ENCODE results near the gene PAQR7.

Gene PAQR7

GRCh38 chr1:25875154-25875855 is at the start of gene PAQR7:
Gene PAQR7 (minus strand): TSS chr1:25875708. CDS start chr1:25863839, 11,869 bp downstream.
- DNase-seq, result peak; percentile 18 to 29

- DNase-seq, result peak in 1 of 2 donors; percentile 47
These were observed 48.9 kb upstream of the PAQR7 start for GRCh38 chr1:25924454-25924853.

GRCh38 chr1:25922971-25923552 is 47.6 kb upstream of the PAQR7 start:
- DNase-seq, result peak; percentile 50

DNA sequence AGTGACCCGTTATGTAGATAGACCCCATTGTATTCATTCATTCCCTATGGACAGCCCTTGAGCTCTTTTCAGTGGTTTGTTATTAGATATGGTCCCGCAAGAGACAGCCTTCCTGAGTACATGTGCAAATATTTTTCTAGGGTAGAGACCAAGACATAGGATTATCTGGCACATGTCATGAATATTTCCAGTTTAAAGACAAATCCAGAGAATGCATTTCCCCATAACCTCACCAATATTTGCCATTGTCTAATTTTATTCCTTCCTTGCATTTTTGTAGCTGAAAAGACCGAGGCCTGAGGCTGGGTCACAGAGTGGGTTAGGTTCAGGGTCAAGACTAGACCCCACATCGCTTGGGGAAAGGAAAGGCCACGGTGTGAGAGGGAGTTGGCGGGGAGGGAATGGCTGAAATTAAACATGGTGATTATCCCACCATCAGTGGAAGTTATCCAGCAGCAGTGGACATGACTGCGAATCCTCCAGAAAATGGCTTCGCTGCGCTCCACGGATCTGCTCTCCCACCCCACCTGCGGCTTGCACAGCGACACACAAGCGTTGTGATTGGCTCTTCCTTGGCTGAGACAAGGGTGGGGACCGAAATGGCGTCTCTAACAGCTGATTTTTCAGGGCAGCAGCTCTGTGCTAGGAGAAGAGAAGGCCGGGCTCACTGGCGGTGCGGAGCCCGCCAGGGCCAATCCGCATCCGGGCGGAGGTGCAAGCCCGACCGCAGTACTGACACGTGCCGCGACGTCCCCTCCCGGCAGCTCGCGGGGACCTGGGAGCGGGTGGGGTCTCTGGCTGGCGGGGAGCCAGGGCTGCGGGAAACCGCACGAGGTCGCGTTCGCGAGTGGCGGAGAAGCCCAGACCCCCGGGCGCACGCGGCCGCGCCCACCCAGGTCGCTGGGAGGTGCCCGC is 46.8 kb upstream of the PAQR7 start:
- no peak for DNase-seq

GRCh38 chr1:25918615-25919014 is 43.1 kb upstream of the PAQR7 start:
- DNase-seq, result no peak

DNA sequence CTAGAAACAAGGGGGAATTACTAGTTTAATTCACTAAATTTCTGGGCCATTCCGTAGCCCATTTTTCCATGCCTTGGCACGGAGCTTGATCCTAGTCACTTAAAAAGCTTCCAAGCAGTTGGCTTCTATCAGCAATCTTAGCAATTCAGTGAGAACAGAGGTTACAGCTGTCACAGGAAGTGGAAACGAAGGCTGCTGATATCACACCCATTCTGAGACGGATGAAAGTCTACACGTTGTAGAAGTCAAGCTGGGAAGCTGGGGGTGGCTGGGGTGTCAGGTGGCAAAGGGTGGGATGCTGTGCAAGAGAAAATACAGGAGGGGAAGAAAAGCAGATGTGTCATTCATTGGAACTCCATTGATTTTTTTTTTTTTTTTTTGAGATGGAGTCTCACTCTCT is 42.5 kb upstream of the PAQR7 start:
- no peak for DNase-seq

GRCh38 chr1:25916460-25916859 is 41.0 kb upstream of the PAQR7 start:
- DNase-seq, result no peak

- DNase-seq, result no peak
These were observed 38.8 kb upstream of the PAQR7 start for GRCh38 chr1:25914074-25914995.

GRCh38 chr1:25913206-25913605 is 37.7 kb upstream of the PAQR7 start:
- peak in 1 of 2 donors; percentile 59 for DNase-seq

DNA sequence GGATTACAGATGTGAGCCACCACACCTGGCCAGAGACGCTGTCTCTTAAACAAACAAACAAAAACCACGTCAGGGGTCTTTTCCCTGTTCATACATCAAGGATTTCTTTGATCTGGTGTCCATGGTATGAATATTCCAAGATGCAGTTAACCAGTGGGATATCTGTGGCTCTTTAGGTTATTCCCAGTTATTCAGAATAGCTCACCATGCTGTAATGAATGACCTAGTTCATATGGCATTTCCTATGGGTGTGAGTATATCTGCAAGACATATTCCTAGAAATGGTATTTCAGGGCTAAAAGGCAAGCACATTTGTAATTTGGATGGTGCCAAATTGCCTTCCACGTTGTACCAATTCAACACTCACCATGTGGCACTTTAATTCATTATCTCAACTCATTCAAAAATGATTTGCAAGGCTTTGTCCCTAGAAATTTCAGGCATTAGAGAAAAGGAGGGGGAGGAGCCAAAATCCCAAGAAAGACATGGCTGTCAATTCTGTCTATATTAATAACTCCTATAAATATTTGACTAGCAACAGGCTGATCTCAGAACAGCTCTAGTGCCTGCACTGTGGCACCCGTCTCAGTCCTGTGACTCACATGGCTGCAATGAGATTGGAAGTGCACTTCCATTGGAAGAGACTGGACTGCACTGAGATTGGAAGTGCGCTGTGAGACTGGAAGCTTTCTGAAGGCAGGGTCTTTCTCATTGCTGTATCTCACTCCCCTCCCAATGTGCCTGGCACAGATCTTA is 36.7 kb upstream of the PAQR7 start:
- no peak for DNase-seq

- no peak for DNase-seq
These were observed 35.7 kb upstream of the PAQR7 start for GRCh38 chr1:25911162-25911561.

DNA sequence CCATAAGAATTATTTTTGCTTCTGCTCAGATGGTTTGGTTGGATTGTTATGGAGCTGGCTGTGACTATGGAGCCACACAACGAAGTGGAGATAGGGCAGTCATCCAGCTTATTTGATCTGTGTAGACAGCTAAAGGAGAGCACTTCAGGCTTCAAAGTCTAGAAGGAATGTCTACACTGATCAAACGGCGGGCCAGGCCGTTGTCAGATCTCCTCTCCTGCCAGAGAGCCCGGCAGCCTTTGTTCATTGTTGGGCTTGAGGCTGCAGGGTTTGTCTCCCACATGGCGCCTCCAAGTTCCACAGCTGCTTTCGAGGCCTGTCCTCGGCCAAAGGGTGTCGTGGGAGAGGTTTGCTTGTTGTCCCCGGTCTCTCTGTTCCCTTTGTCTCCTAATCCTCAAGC is 33.5 kb upstream of the PAQR7 start:
- DNase-seq, result no peak

DNA sequence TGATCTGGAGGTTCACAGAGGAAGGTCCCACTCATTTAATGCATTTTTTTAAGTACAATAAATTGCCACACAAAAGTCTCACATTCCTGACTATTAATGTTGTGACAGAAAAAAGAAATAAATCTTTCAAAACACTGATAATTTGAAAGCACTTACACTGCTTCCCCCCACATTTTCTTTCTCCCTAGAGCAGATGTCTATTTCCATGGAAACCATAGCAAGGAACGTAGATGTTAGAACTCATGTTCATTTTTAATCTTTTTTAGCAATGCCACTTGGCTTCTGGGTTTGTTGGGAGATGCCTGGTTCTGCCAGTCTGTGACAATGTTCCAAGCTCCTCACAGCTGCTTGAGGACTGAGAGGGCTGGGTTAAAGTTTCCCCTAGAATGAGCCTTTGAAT is 32.7 kb upstream of the PAQR7 start:
- no peak for DNase-seq

GRCh38 chr1:25907601-25908000 is 32.1 kb upstream of the PAQR7 start:
- DNase-seq, result no peak

DNA sequence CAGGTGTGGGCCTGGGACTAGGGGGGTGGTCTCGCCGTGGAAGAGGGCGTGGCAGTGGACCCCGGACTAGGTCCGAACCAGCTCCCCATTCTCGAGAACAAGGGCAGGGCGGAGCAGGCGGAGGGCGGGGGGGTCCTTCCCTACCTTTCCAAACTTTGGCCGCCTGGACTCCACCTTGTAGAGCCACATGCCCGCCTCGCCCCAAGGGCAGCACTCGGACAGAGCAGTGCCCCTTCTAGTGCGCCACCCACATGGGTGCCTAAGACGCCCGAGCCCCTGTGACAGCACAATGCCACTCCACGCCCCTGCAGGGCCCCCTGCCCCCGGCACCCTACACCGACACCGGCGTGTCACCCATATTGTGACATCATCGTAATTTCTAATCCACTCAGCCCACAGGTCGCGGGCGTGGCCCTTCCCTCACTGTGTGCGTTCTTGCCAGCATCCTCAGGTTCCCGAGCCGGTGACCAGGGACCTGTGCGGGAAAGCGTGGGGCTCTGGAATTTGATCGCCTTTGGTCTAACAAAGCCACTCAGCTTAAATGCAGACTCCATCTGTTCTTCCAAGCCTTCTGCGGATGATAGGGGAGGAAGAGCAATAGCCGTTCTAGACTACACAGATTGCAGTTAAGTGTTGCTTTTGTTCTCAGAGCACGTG is 31.3 kb upstream of the PAQR7 start:
- DNase-seq, result no peak

- DNase-seq, result peak in 1 of 2 donors; percentile 61
These were observed 30.5 kb upstream of the PAQR7 start, which contains the start of gene STMN1 for GRCh38 chr1:25905680-25906643. Gene STMN1 (minus strand): TSS chr1:25906419. CDS start chr1:25904676, 1,743 bp downstream.

DNA sequence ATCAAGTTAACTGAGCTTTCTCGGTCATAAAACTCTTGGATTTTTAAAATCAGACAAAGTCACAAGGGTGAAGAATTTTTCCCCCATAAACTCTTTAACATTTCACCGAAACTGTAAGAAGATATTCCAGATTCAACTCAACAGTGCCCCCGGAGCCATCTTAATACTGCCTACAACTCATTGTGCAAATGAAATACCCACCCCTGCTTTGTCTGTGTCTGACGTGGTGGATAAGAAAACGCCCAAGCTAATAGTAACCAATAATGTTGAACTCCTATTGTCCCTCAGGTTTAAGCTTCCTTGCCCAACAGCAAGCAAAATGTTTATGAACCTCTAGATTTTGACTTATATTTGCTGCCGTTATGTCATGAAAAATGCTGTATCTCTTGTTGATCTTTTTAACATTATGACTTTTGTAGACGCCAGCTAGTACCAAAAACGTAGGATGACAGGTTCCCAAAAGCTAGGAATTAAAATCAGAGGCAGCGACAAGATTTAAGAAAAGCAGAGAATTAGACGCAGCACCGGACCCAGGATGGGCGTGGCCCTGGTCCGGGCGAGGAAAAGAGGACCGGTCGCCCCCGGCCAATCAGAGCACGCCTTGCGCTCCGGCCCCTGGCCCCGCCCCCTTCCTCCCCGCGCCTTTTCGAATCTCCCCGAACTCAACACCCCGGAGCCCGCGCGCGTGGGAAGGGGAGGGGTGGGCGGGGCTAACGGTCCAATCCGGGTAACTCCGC is 29.6 kb upstream of the PAQR7 start:
- DNase-seq, result peak; percentile 80 to 95

- DNase-seq, result no peak
These were observed 28.5 kb upstream of the PAQR7 start for GRCh38 chr1:25903986-25904385.

GRCh38 chr1:25902462-25902861 is 27.0 kb upstream of the PAQR7 start:
- no peak for DNase-seq

Measured in inflammatory macrophage treated with lipopolysaccharide for 1 hour (primary cell).